Keratinocyte (primary cell): ENCODE results near the gene SRF. TPM values are rescaled to one million over a fixed set of nuclear protein-coding genes. Genes with fewer than 3 reads are reported as not detected.

Source experiments
- DNase-seq: peaks from one replicate; pipeline ENCODE4 v3.0.0-alpha.2; 2011; ENCODE audit warnings: low read depth, missing footprints, low spot score
- FAIRE-seq: peaks from 2 replicates; lab custom pipeline; 2011; peaks lifted over from hg19 to GRCh38; lab: Jason Lieb, UNC
- H2AFZ ChIP-seq: 2 replicates; pipeline ENCODE4 v1.6.0; 2012; ENCODE audit warnings: low read length, control low read depth, inconsistent platforms; ENCODE audit not compliant: control insufficient read depth
- H3K27ac ChIP-seq: 2 replicates; pipeline ENCODE4 v1.5.1; 2011; ENCODE audit warnings: low read length; ENCODE audit not compliant: control insufficient read depth, insufficient read depth
- H3K27me3 ChIP-seq: 3 replicates; pipeline ENCODE4 v1.6.0; 2011; ENCODE audit warnings: low read length; ENCODE audit not compliant: control insufficient read depth, insufficient read depth; ENCODE audit errors: extremely low read depth
- H3K36me3 ChIP-seq, 2 experiments: 2 replicates in 1 of 2; 3 replicates in 1 of 2; pipeline ENCODE4 v1.5.1; 2011; ENCODE audit warnings: low read length in 2 of 2, mild to moderate bottlenecking in 1 of 2; ENCODE audit not compliant: control insufficient read depth in 2 of 2, insufficient read depth in 2 of 2; ENCODE audit errors: extremely low read depth in 1 of 2
- H3K4me1 ChIP-seq: 3 replicates; pipeline ENCODE4 v1.5.1; 2011; ENCODE audit warnings: low read length; ENCODE audit not compliant: control insufficient read depth, insufficient read depth; ENCODE audit errors: extremely low read depth
- H3K4me2 ChIP-seq: 3 replicates; pipeline ENCODE4 v1.6.0; 2011; ENCODE audit warnings: low read depth, low read length; ENCODE audit not compliant: control insufficient read depth, insufficient read depth; ENCODE audit errors: extremely low read depth
- H3K4me3 ChIP-seq, 3 experiments: fragments of 200-600 bp in 1 of 3; sonication (generic) in 1 of 3; 2 replicates in 2 of 3; 3 replicates in 1 of 3; pipeline ENCODE4 v1.5.1; 2011 to 2016; ENCODE audit warnings: low read length in 3 of 3, mild to moderate bottlenecking in 3 of 3, control low read depth in 2 of 3, inconsistent platforms in 1 of 3, low read depth in 1 of 3, mixed read lengths in 1 of 3, mixed run types in 1 of 3, moderate library complexity in 1 of 3; ENCODE audit not compliant: control insufficient read depth in 2 of 3, insufficient read depth in 2 of 3; ENCODE audit errors: extremely low read depth in 1 of 3
- H3K79me2 ChIP-seq: 2 replicates; pipeline ENCODE4 v1.6.0; 2012; ENCODE audit warnings: low read length; ENCODE audit not compliant: control insufficient read depth, insufficient read depth
- H3K9ac ChIP-seq: 3 replicates; pipeline ENCODE4 v1.6.0; 2011; ENCODE audit warnings: low read length; ENCODE audit not compliant: control insufficient read depth, insufficient read depth; ENCODE audit errors: extremely low read depth
- H3K9me1 ChIP-seq: 3 replicates; pipeline ENCODE4 v1.6.0; 2011; ENCODE audit warnings: low read length; ENCODE audit not compliant: control insufficient read depth, insufficient read depth; ENCODE audit errors: extremely low read depth
- H3K9me3 ChIP-seq: 2 replicates; pipeline ENCODE4 v1.5.1; 2012; ENCODE audit warnings: low read depth, low read length; ENCODE audit not compliant: control insufficient read depth
- H4K20me1 ChIP-seq: 3 replicates; pipeline ENCODE4 v1.6.0; 2011; ENCODE audit warnings: low read length; ENCODE audit not compliant: control insufficient read depth, insufficient read depth; ENCODE audit errors: extremely low read depth
- EZH2 ChIP-seq: IDR thresholded peaks from one replicate; pipeline ENCODE4 v1.6.1; 2012; ENCODE audit warnings: inconsistent platforms, mild to moderate bottlenecking, low read length, moderate library complexity
- dilution Hi-C: fragments of 300-500 bp; cut with MboI; formaldehyde crosslinking; loops from one replicate; pipeline ENCODE4 v1.7.0; 2020; ENCODE audit warnings: low sequenced_read_pairs; ENCODE audit not compliant: extremely low pct_ligation_motif_present
- polyA plus RNA-seq, 5 experiments: library from polyadenylated mRNA; depleted of rRNA in 3 of 5; stranded (reverse) in 3 of 5; stranded (forward) in 1 of 5; unstranded in 1 of 5; fragments of >200 nt; gene quantifications; 1 replicate in 1 of 5; 2 replicates in 3 of 5; 3 replicates in 1 of 5; pipeline versions ENCODE4 v1.2.1 to v1.2.3, GENCODE V29; 2011 to 2012; ENCODE audit warnings: missing spikeins in 2 of 5, low read depth in 1 of 5, low replicate concordance in 1 of 5
- TF ChIP-seq, protein P1 (sequence below), 3 experiments: IDR thresholded peaks in 1 of 3; conservative IDR thresholded peaks in 1 of 3; optimal IDR thresholded peaks in 1 of 3; 2 replicates in 2 of 3; 3 replicates in 1 of 3; pipeline versions ENCODE3 to v1.5.1; 2011; ENCODE audit warnings: low read length in 3 of 3, mild to moderate bottlenecking in 3 of 3, moderate library complexity in 2 of 3, control low read depth in 1 of 3, inconsistent platforms in 1 of 3; ENCODE audit not compliant: insufficient read depth in 2 of 3; ENCODE audit errors: extremely low read depth in 1 of 3

SRF gene
- polyA plus RNA-seq, 1 donor (not counting 4 experiments of a cell fraction or from before 2014, with no cell fraction given) = 28.5 TPM

DNA sequence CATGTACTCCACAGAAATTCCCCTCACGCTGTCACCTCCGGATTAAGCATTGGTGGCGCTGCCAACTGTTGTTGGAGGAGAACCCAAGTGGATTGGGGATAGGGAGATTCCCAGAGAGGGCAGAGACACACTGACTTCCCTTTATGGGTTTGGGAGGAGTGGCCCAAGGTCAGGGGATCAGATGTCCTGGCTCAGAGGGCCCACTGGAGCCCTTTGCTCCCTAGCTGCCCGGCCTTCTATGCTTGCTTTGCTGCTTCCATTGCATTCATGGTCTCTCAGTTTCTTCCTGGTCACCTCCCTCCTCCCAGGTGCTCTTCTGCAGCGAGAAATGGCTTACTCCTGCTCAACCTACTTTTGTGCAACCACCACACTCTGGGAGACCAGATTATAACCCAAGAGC, 25.3 kb downstream of the SRF start:
- H2AFZ ChIP-seq = no peak overlapping the region
- no peaks in the 10 kb centered on the region for H3K9me3 ChIP-seq
- dilution Hi-C loops = no loop called here
- no peaks in the 10 kb centered on the region for H3K79me2 ChIP-seq
- FAIRE-seq = no peak
- TF ChIP-seq, protein P1, sequence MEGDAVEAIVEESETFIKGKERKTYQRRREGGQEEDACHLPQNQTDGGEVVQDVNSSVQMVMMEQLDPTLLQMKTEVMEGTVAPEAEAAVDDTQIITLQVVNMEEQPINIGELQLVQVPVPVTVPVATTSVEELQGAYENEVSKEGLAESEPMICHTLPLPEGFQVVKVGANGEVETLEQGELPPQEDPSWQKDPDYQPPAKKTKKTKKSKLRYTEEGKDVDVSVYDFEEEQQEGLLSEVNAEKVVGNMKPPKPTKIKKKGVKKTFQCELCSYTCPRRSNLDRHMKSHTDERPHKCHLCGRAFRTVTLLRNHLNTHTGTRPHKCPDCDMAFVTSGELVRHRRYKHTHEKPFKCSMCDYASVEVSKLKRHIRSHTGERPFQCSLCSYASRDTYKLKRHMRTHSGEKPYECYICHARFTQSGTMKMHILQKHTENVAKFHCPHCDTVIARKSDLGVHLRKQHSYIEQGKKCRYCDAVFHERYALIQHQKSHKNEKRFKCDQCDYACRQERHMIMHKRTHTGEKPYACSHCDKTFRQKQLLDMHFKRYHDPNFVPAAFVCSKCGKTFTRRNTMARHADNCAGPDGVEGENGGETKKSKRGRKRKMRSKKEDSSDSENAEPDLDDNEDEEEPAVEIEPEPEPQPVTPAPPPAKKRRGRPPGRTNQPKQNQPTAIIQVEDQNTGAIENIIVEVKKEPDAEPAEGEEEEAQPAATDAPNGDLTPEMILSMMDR (optimal IDR thresholded peaks at IDR 0.05 in 1 of 3, IDR thresholded peaks at IDR 0.05 in 1 of 3, conservative IDR thresholded peaks at IDR 0.05 in 1 of 3; ENCODE audit: extremely low read depth in 1 of 3, insufficient read depth in 2 of 3, low read length in 3 of 3) = no peak
- no peak for TF ChIP-seq EZH2
- peaks cover 3% of the 10 kb centered on the region for H3K9me1 ChIP-seq
- H3K27ac ChIP-seq = no peak overlapping the region
- H4K20me1 ChIP-seq = no peaks in the 10 kb centered on the region
- no peak overlapping the region for H3K4me2 ChIP-seq
- peaks cover 30 to 32% of the 10 kb centered on the region in 2 experiments for H3K36me3 ChIP-seq
- no peak overlapping the region for H3K4me3 ChIP-seq
- no peak for DNase-seq
- peaks cover 7% of the 10 kb centered on the region for H3K4me1 ChIP-seq
- H3K27me3 ChIP-seq = no peaks in the 10 kb centered on the region
- no peak overlapping the region for H3K9ac ChIP-seq

DNA sequence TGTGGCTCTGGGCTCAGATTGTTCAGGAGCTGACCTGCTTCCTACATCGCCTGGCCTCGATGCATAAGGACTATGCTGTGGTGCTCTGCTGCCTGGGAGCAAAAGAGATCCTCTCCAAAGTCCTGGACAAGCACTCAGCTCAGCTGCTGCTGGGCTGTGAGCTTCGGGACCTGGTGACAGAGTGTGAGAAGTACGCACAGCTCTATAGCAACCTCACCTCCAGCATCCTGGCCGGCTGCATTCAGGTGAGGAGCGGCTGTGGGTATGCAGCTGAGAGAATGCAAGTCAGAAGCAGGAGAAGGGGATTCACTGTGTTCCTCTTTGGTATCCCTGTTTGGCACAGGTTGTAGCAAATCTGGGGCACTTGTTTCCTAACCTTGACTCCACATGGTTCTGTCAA, 28.8 kb downstream of the SRF start:
- H3K4me3 ChIP-seq = no peak overlapping the region
- H3K4me2 ChIP-seq = no peak overlapping the region
- dilution Hi-C loops = no loop called here
- FAIRE-seq = no peak
- peaks cover 3% of the 10 kb centered on the region for H3K9me1 ChIP-seq
- H3K4me1 ChIP-seq = peaks cover 7% of the 10 kb centered on the region
- H3K9me3 ChIP-seq = no peaks in the 10 kb centered on the region
- no peak overlapping the region for H3K27ac ChIP-seq
- H3K36me3 ChIP-seq = peaks cover 42 to 44% of the 10 kb centered on the region in 2 experiments
- no peaks in the 10 kb centered on the region for H4K20me1 ChIP-seq
- no peak for DNase-seq
- no peak overlapping the region for H3K9ac ChIP-seq
- no peaks in the 10 kb centered on the region for H3K79me2 ChIP-seq
- no peaks in the 10 kb centered on the region for H3K27me3 ChIP-seq
- no peak overlapping the region for H2AFZ ChIP-seq
- TF ChIP-seq, protein P1 (optimal IDR thresholded peaks at IDR 0.05 in 1 of 3, IDR thresholded peaks at IDR 0.05 in 1 of 3, conservative IDR thresholded peaks at IDR 0.05 in 1 of 3; ENCODE audit: extremely low read depth in 1 of 3, insufficient read depth in 2 of 3, low read length in 3 of 3) = no peak
- TF ChIP-seq EZH2 = no peak
